GM23248 (cell line): ENCODE data around the gene ITGB1BP1. TPM values are rescaled to one million over a fixed set of nuclear protein-coding genes. Genes with fewer than 3 reads are reported as not detected.

ENCODE experiments used
- DNase-seq: peaks from one replicate; pipeline ENCODE4 v3.0.0-alpha.2; 2015
- H2AFZ ChIP-seq: fragments of 200-600 bp; sonication (generic); 2 replicates; pipeline ENCODE4 v1.6.1; 2016; ENCODE audit warnings: antibody characterized with exemption
- H3F3A ChIP-seq: fragments of 200-600 bp; sonication (generic); 2 replicates; pipeline ENCODE4 v1.6.1; 2016; ENCODE audit warnings: mild to moderate bottlenecking, antibody characterized with exemption, mixed run types; ENCODE audit not compliant: insufficient read depth
- H3K27ac ChIP-seq: fragments of 200-600 bp; sonication (generic); 2 replicates; pipeline ENCODE4 v1.5.1; 2016; ENCODE audit warnings: mild to moderate bottlenecking
- H3K27me3 ChIP-seq: fragments of 200-600 bp; sonication (generic); replicated peaks from 2 replicates; pipeline ENCODE4 v1.6.1; 2016; ENCODE audit warnings: mild to moderate bottlenecking; ENCODE audit not compliant: insufficient read depth
- H3K36me3 ChIP-seq: fragments of 200-600 bp; sonication (generic); 2 replicates; pipeline ENCODE4 v1.6.1; 2016; ENCODE audit warnings: low read depth, mild to moderate bottlenecking
- H3K4me1 ChIP-seq: fragments of 200-600 bp; sonication (generic); 2 replicates; pipeline ENCODE4 v1.6.1; 2016; ENCODE audit warnings: mild to moderate bottlenecking; ENCODE audit not compliant: insufficient read depth
- H3K4me2 ChIP-seq: fragments of 200-600 bp; sonication (generic); one replicate; pipeline ENCODE4 v1.6.1; 2016; ENCODE audit warnings: mild to moderate bottlenecking; ENCODE audit not compliant: unreplicated experiment
- H3K4me3 ChIP-seq: fragments of 200-600 bp; sonication (generic); 2 replicates; pipeline ENCODE4 v1.5.1; 2016; ENCODE audit warnings: mild to moderate bottlenecking
- H3K79me2 ChIP-seq: fragments of 200-600 bp; sonication (generic); 2 replicates; pipeline ENCODE4 v1.6.1; 2016; ENCODE audit warnings: mild to moderate bottlenecking; ENCODE audit not compliant: insufficient read depth
- H3K9ac ChIP-seq: fragments of 200-600 bp; sonication (generic); 2 replicates; pipeline ENCODE4 v1.6.1; 2016; ENCODE audit warnings: mild to moderate bottlenecking
- H3K9me2 ChIP-seq: fragments of 200-600 bp; sonication (generic); 2 replicates; pipeline ENCODE4 v1.6.1; 2016; ENCODE audit warnings: mixed run types, mild to moderate bottlenecking, moderate library complexity; ENCODE audit not compliant: insufficient read depth
- H3K9me3 ChIP-seq: fragments of 200-600 bp; sonication (generic); one replicate; pipeline ENCODE4 v1.6.1; 2017; ENCODE audit warnings: low read depth
- H4K20me1 ChIP-seq: fragments of 200-600 bp; sonication (generic); 2 replicates; pipeline ENCODE4 v1.6.0; 2016; ENCODE audit not compliant: insufficient read depth
- EZH2 ChIP-seq: fragments of 200-600 bp; sonication (generic); IDR thresholded peaks from 2 replicates; pipeline ENCODE4 v1.6.1; 2018; ENCODE audit warnings: antibody characterized with exemption, mild to moderate bottlenecking; ENCODE audit not compliant: insufficient read depth, poor library complexity, severe bottlenecking
- EZH2phosphoT487 ChIP-seq: fragments of 200-600 bp; sonication (generic); IDR thresholded peaks from 2 replicates; pipeline ENCODE4 v1.6.1; 2018; ENCODE audit warnings: antibody characterized with exemption, moderate library complexity, mild to moderate bottlenecking, low read depth; ENCODE audit not compliant: insufficient read depth
- WGBS, 2 experiments: methylation state at CpG; one replicate each; pipeline ENCODE4 v1.1.6; 2015 to 2017; ENCODE audit warnings: low lambda C conversion rate in 2 of 2, low coverage in 1 of 2; ENCODE audit errors: missing lambda C conversion rate in 2 of 2; 5-methylcytosine and 5-hydroxymethylcytosine counted together
- in situ Hi-C: fragments of 300-500 bp; cut with MboI; formaldehyde crosslinking; loops from 2 replicates; pipeline ENCODE4 v1.15.0; 2020
- polyA plus RNA-seq: library from polyadenylated mRNA; unstranded; fragments of >200 nt; fragmentation: Nextera tagmentation; extraction: Ambion mirVana; gene quantifications from 2 replicates; pipeline ENCODE4 v1.2.1, GENCODE V29; 2016
- total RNA-seq: library from RNA; depleted of rRNA; stranded (reverse); fragments of >200 nt; shearing (Covaris generic); gene quantifications from 2 replicates; pipeline ENCODE4 v1.2.3, GENCODE V29; 2014

Gene ITGB1BP1
- total and polyA plus RNA-seq, 2 experiments from 2014 or later: 39.0 to 289 TPM

DNA sequence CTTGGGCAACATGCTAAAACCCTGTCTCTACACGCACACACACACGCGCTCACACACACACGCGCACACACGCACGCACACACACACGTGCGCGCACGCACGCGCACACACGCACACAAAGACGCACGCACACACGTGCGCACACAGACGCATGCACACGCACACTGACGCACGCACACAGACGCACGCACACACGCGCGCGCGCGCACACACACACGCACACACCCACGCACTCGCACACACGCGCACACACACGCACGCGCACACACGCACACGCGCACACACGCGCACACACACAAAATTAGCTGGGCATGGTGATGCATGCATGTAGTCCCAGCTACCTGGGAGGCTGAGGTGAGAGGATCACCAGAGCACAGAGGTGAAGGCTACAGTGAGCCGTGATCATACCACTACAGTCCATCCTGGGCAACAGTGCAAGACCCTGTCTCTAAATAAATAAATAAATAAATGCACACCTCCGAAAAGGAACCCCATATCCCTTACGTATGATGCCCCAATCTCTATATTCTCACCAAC is 42.9 kb upstream of the ITGB1BP1 start:
- Histone ChIP-seq H3K36me3 (no peaks in the 10 kb centered on the region), H3K9me2 (no peaks in the 10 kb centered on the region), H3K9me3 (no peaks in the 10 kb centered on the region), H3K27me3 (no peaks in the 10 kb centered on the region), H3K27ac (no peak overlapping the region), H2AFZ (no peak overlapping the region), H3K9ac (no peak overlapping the region), H3K4me2 (no peak overlapping the region), H3K4me1 (no peaks in the 10 kb centered on the region), H4K20me1 (no peaks in the 10 kb centered on the region), H3F3A (no peaks in the 10 kb centered on the region), H3K4me3 (no peak overlapping the region), H3K79me2 (no peaks in the 10 kb centered on the region)
- no peak for TF ChIP-seq EZH2
- no peak for TF ChIP-seq EZH2phosphoT487
- DNase-seq: no peak
- in situ Hi-C loops: no loop called here
- 86 to 87% methylated on average over 7 to 46 of the region's 46 CpGs for WGBS, 2 experiments

DNA sequence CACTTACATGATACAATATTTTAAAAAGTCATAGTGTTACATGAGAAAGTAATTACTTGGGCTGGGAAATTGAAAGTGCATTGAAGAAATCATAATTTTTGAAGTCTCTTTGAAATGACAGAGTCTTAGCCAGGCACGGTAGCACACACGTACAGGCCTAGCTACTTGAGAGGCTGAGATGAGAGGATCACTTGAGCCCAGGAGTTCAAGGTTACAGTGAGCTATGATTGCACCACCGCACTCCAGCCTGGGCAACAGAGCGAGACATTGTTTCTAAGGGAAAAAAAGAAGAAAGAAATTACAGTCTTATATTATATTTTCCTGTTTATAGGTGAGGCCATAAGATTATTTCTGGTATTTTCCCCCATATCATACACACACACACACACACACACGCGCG is 41.8 kb upstream of the ITGB1BP1 start:
- no peaks in the 10 kb centered on the region for H4K20me1 ChIP-seq
- no peaks in the 10 kb centered on the region for H3K27me3 ChIP-seq
- TF ChIP-seq EZH2: no peak
- no peak for TF ChIP-seq EZH2phosphoT487
- no peaks in the 10 kb centered on the region for H3K79me2 ChIP-seq
- no peak overlapping the region for H3K9ac ChIP-seq
- H3F3A ChIP-seq: no peaks in the 10 kb centered on the region
- 87 to 91% methylated on average over 7 of the region's 7 CpGs for WGBS, 2 experiments
- H3K4me1 ChIP-seq: no peaks in the 10 kb centered on the region
- H3K27ac ChIP-seq: no peak overlapping the region
- no peaks in the 10 kb centered on the region for H3K9me2 ChIP-seq
- no peak overlapping the region for H3K4me2 ChIP-seq
- H3K4me3 ChIP-seq: no peak overlapping the region
- no peak overlapping the region for H2AFZ ChIP-seq
- DNase-seq: no peak
- no peaks in the 10 kb centered on the region for H3K36me3 ChIP-seq
- H3K9me3 ChIP-seq: no peaks in the 10 kb centered on the region
- in situ Hi-C loops: no loop called here

DNA sequence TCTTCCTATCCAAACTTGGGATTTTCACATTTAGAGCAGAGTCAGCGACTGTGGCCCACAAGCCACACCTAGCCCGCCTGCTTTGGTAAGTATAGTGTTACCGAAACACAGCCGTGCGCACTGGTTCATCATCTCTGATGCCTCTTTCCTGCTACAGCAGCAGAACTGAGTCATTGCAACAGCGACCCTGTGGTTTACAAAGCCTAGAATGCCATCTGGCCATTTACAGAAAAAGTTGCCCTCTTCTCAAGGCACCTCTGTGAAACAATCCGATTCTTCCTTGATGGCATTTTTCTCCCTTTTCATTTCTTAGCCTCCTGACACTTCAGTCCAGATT is 40.3 kb upstream of the ITGB1BP1 start:
- Histone ChIP-seq H3K27ac (no peak overlapping the region), H3K9me2 (no peaks in the 10 kb centered on the region), H3K79me2 (no peaks in the 10 kb centered on the region), H3K4me2 (no peak overlapping the region), H3K4me3 (no peak overlapping the region), H2AFZ (no peak overlapping the region), H3K9me3 (no peaks in the 10 kb centered on the region), H3K27me3 (no peaks in the 10 kb centered on the region), H3F3A (no peaks in the 10 kb centered on the region), H3K36me3 (0 out of 2 replicates have a peak, but pooled peaks cover 3% of the 10 kb centered on the region), H3K4me1 (no peaks in the 10 kb centered on the region), H3K9ac (no peak overlapping the region), H4K20me1 (no peaks in the 10 kb centered on the region)
- in situ Hi-C loops: no loop called here
- TF ChIP-seq EZH2phosphoT487 (no peak), EZH2 (no peak)
- 88 to 90% methylated on average over 7 of the region's 7 CpGs for WGBS, 2 experiments
- no peak for DNase-seq

DNA sequence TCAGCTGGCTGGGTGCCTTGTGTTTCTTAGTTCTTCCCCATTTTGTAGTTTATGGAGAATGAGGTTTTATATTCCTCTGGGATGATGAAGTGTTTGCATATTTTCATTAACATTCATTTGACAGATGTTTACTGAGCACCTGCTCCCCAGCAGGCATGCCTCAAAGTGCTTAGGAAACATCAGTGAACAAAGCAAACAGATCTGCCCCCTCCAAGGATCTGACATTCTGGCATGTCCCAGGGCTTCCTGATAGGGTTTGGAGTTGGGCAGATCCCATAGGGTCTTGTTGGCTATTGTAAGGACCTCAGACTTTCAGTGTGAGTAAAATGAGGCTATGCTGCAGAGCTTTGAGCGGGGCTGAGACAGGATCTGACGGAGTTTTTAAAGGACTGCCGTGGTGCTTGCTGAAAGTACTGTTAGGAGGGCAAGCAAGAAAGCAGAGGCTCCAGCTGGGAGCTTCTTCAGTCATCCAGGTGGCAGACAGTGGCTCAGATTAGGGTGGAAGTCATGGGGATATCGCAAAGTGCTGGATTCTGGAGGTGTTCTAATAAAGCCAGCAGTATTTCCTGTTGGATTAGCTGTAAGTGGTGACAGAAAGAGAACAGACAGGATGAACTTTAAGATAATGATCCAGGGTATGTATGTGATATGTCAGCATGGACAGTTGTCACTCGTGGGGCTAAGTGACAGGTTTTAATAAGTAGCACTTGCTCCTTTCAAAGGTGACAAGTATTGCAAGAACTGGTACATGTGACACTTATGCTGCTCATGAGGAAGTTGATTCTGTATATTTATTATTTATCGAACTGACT is 39.8 kb upstream of the ITGB1BP1 start:
- H3K4me1 ChIP-seq: no peaks in the 10 kb centered on the region
- H3K4me3 ChIP-seq: no peak overlapping the region
- DNase-seq: no peak
- 97 to 99% methylated on average over 6 of the region's 6 CpGs for WGBS, 2 experiments
- no peaks in the 10 kb centered on the region for H4K20me1 ChIP-seq
- H3K9me2 ChIP-seq: no peaks in the 10 kb centered on the region
- H3K27ac ChIP-seq: no peak overlapping the region
- no peaks in the 10 kb centered on the region for H3K9me3 ChIP-seq
- H3K36me3 ChIP-seq: peaks cover 8% of the 10 kb centered on the region; the same call in 1 of the 2 replicates
- H3K9ac ChIP-seq: no peak overlapping the region
- H3K79me2 ChIP-seq: no peaks in the 10 kb centered on the region
- in situ Hi-C loops: no loop called here
- TF ChIP-seq EZH2 (no peak), EZH2phosphoT487 (no peak)
- no peaks in the 10 kb centered on the region for H3F3A ChIP-seq
- no peak overlapping the region for H2AFZ ChIP-seq
- no peak overlapping the region for H3K4me2 ChIP-seq
- no peaks in the 10 kb centered on the region for H3K27me3 ChIP-seq
